AG08396 (cell line): ENCODE measurements around the gene FASTK.

Experiments used
- DNase-seq: peaks from one replicate; pipeline ENCODE4 v3.0.0; 2012; ENCODE audit warnings: low spot score, mixed read lengths

FASTK gene

GRCh38 chr7:151099486-151100211, 19.0 kb upstream of the FASTK start:
- no peak for DNase-seq

GRCh38 chr7:151095828-151096475, 15.3 kb upstream of the FASTK start:
- no peak for DNase-seq

GRCh38 chr7:151095123-151095797, 14.7 kb upstream of the FASTK start:
- no peak for DNase-seq

- no peak for DNase-seq
Measured at GRCh38 chr7:151094675-151095074, 14.1 kb upstream of the FASTK start.

GRCh38 chr7:151093748-151094147, 13.1 kb upstream of the FASTK start:
- no peak for DNase-seq

- no peak for DNase-seq
Measured at GRCh38 chr7:151091988-151092387, 11.4 kb upstream of the FASTK start.

GRCh38 chr7:151091431-151091830, 10.8 kb upstream of the FASTK start:
- DNase-seq = no peak

- no peak for DNase-seq
Measured at GRCh38 chr7:151091003-151091402, 10.4 kb upstream of the FASTK start.

- DNase-seq = no peak
Measured at GRCh38 chr7:151089893-151090730, 9.5 kb upstream of the FASTK start.

- DNase-seq = peak; percentile 68
Measured at GRCh38 chr7:151088856-151089699, 8.5 kb upstream of the FASTK start.

- no peak for DNase-seq
Measured at GRCh38 chr7:151088019-151088855, 7.6 kb upstream of the FASTK start.

GRCh38 chr7:151087245-151088018, 6.8 kb upstream of the FASTK start:
- DNase-seq = peak; percentile 85

GRCh38 chr7:151086802-151087244, 6.2 kb upstream of the FASTK start:
- peak; percentile 52 for DNase-seq

- DNase-seq = peak; percentile 93
Measured at GRCh38 chr7:151085691-151086620, 5.3 kb upstream of the FASTK start, which contains the start of gene AGAP3. Gene AGAP3 (plus strand): TSS chr7:151086475. CDS start chr7:151086742, 267 bp downstream.

- no peak for DNase-seq
Measured at GRCh38 chr7:151085329-151085690, 4.7 kb upstream of the FASTK start.

- no peak for DNase-seq
Measured at GRCh38 chr7:151083824-151084160, 3.2 kb upstream of the FASTK start.

- peak; percentile 77 for DNase-seq
Measured at GRCh38 chr7:151083071-151083823, 2.6 kb upstream of the FASTK start, which contains the start of gene TMUB1. Gene TMUB1 (minus strand): TSS chr7:151083493. CDS start chr7:151082563, 930 bp downstream.
